ENCODE data around the gene TEX261. TPM values are rescaled to one million over a fixed set of nuclear protein-coding genes. Genes with fewer than 3 reads are reported as not detected.

The TEX261 gene
- total and polyA plus RNA-seq, 2 experiments from 2014 or later: 5.7 to 17.5 TPM

- no peak for TF ChIP-seq ZNF462 (CRISPR knock-in tag; IDR thresholded peaks at IDR 0.05)
- no peak for TF ChIP-seq EZH2phosphoT487 (IDR thresholded peaks at IDR 0.05; ENCODE audit: unreplicated experiment)
- TF ChIP-seq EZH2 (IDR thresholded peaks at IDR 0.05; ENCODE audit: low read depth, unreplicated experiment): no peak
- no peak for TF ChIP-seq REST (IDR thresholded peaks at IDR 0.05; ENCODE audit: unreplicated experiment)
- no peak for TF ChIP-seq CREB1 (CRISPR knock-in tag; IDR thresholded peaks at IDR 0.05; ENCODE audit: low read depth)
- TF ChIP-seq ZNF114 (CRISPR knock-in tag; IDR thresholded peaks at IDR 0.05): no peak
- no peak for TF ChIP-seq ETS1 (IDR thresholded peaks at IDR 0.05)
Measured at GRCh38 chr2:71001592-71001927, 6.9 kb upstream of the TEX261 start (continued).

All from GM23338 (cell line).